GM18499 (cell line): ENCODE data around the gene RICTOR.

Experiments
- ATAC-seq: cut with Tn5 transposase; IDR thresholded peaks from one replicate; pipeline ENCODE4 v1.9.1; 2021; ENCODE audit warnings: moderate number of reproducible peaks; ENCODE audit not compliant: insufficient read depth, unreplicated experiment

Gene RICTOR

GRCh38 chr5:39074017-39074814 lies at the start of gene RICTOR:
Gene RICTOR, minus strand, starts transcription at chr5:39074399. Its CDS starts 22 bp downstream, at chr5:39074377.
- ATAC-seq, result peak; percentile 37

- no peak for ATAC-seq
Observed at GRCh38 chr5:39121922-39122321, 47.7 kb upstream of the RICTOR start.

GRCh38 chr5:39121315-39121714 lies 47.1 kb upstream of the RICTOR start:
- no peak for ATAC-seq

GRCh38 chr5:39120052-39120420 lies 45.8 kb upstream of the RICTOR start:
- ATAC-seq, result no peak

- no peak for ATAC-seq
Observed at GRCh38 chr5:39119404-39120051, 45.3 kb upstream of the RICTOR start.

- ATAC-seq, result no peak
Observed at GRCh38 chr5:39118638-39119037, 44.4 kb upstream of the RICTOR start.

GRCh38 chr5:39117401-39117800 lies 43.2 kb upstream of the RICTOR start:
- no peak for ATAC-seq

GRCh38 chr5:39116344-39117170 lies 42.4 kb upstream of the RICTOR start:
- ATAC-seq, result no peak

GRCh38 chr5:39115644-39116343 lies 41.6 kb upstream of the RICTOR start:
- ATAC-seq, result no peak

GRCh38 chr5:39114155-39114554 lies 40.0 kb upstream of the RICTOR start:
- ATAC-seq, result no peak

- no peak for ATAC-seq
Observed at GRCh38 chr5:39113354-39113953, 39.3 kb upstream of the RICTOR start.

- no peak for ATAC-seq
Observed at GRCh38 chr5:39109606-39110005, 35.4 kb upstream of the RICTOR start.

- ATAC-seq, result no peak
Observed at GRCh38 chr5:39108987-39109386, 34.8 kb upstream of the RICTOR start.

GRCh38 chr5:39107350-39107749 lies 33.2 kb upstream of the RICTOR start:
- no peak for ATAC-seq

- ATAC-seq, result no peak
Observed at GRCh38 chr5:39106322-39106721, 32.1 kb upstream of the RICTOR start.

- ATAC-seq, result no peak
Observed at GRCh38 chr5:39104221-39104620, 30.0 kb upstream of the RICTOR start.

- ATAC-seq, result no peak
Observed at GRCh38 chr5:39102684-39103155, 28.5 kb upstream of the RICTOR start.

- no peak for ATAC-seq
Observed at GRCh38 chr5:39100851-39101396, 26.7 kb upstream of the RICTOR start.

- no peak for ATAC-seq
Observed at GRCh38 chr5:39100301-39100850, 26.2 kb upstream of the RICTOR start.
